GM18868 (cell line): ENCODE results near the gene MFN1.
"Not testable (repeated sequence)": the region's sequence is repeated elsewhere in the genome, so short reads cannot be mapped to it uniquely, and the experiment has no call there.

ENCODE experiments used
- ATAC-seq: cut with Tn5 transposase; IDR thresholded peaks from one replicate; pipeline ENCODE4 v1.9.1; 2021; ENCODE audit warnings: mild to moderate bottlenecking, moderate library complexity; ENCODE audit not compliant: unreplicated experiment

MFN1 gene

GRCh38 chr3:179347345-179348194, at the start of gene MFN1:
Gene MFN1, plus strand, starts transcription at chr3:179347709. Its CDS starts 1,143 bp downstream, at chr3:179348852.
- ATAC-seq = peak; percentile 87

DNA sequence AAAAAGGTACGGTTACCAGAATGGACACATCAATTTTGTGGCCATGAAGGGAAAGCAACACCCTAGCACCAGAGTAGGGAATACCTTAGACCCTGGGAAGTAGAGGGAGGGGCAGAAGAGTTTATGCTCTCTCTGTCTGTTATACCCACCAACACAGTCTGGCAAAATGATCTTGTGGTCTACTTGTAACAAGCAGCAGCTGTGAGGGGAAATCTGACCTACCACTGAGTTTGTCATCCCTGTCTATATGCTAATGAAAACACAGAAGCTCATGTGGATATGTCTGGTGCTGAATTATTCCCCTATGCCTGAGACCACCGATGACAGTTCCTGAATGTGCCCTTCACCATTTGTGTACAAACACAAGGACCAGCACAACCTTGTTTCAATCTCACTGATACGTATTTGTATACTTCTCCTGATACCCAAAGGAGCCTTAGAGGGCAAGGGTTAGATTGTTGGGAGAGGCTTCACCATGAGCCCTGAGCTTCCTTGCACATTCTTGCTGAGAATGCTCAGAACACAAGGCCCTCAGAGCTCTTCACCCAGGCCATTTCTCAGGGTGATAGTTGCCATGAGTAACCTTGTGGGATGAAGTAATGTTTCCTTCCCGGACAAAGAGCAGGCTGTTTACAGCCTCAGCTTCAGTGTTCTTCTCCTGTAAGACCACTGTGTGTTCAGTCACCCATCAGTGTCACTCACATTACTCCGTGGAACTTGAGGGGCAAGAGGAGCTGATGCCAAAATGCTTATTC, 49.4 kb upstream of the MFN1 start:
- ATAC-seq = no peak

GRCh38 chr3:179299316-179299715, 48.2 kb upstream of the MFN1 start:
- no peak for ATAC-seq

GRCh38 chr3:179299999-179300613, 47.4 kb upstream of the MFN1 start:
- ATAC-seq = peak; percentile 78

- no peak for ATAC-seq
Observed at GRCh38 chr3:179301645-179302044, 45.9 kb upstream of the MFN1 start.

DNA sequence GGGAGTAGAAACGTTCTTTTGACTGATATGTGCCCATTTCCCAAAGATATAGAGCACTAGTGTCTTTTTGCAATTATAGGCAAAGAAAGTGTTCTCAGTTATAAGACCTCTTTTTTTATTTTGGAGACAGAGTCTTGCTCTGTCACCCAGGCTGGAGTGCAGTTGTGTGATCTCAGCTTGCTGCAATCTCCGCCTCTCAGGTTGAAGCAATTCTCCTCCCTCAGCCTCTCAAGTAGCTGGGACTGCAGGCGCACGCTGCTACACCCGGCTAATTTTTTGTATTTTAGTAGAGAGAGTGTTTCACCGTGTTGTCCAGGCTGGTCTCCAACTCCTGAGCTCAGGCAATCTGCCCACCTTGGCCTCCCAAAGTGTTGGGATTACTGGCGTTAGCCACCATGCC, 45.4 kb upstream of the MFN1 start:
- no peak for ATAC-seq

DNA sequence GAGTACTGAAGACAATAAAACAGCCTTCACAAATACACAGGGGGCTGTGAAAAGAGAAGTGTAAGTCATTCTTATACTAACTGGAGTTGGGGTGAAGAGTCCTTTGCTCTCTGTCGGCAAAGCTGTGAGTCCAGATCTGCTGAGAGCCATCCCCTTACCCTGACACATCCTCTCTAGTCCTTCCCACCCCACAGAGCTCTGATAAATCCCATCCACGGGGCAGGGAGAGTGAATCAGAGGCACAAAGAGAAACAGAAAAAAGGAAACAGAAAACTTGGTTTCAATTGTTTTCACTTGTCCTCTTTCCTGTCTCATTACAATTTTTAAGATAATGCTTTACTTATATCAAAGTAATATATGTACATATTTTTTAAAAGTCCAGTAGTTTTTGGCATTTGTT, 42.9 kb upstream of the MFN1 start:
- no peak for ATAC-seq

DNA sequence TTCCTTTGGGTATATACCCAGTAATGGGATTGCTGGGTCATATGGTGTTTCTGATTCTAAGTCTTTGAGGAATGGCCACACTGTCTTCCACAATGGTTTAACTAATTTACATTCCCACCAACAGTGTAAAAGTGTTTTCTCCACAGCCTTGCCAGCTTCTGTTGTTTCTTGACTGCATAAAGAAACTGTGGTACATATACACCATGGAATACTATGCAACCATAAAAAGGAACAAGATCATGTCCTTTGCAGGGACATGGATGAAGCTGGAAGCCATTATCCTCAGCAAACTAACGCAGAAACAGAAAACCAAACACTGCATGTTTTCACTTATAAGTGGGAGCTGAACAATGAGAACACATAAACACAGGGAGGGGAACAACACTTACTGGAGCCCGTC, 40.1 kb upstream of the MFN1 start:
- not testable (repeated sequence) for ATAC-seq

DNA sequence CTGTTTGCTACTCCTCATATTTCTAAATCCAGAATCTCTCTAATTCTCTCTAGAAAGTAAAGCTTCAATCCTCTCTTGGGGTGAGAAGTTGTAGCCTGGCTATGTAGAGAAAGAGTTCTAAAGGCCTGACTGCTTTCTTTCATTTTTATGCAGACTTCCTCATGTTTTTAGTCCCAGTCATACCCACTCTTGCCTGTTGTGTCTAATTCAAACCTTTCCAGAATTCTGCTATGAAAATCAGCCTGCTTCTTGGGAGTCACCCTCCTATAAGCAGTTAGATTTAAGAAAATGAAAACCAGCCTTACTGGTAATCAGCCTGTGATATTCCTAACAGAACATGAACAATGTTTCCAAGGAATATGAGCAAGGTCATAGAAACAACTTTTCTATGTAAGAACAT, 39.5 kb upstream of the MFN1 start:
- ATAC-seq = no peak

DNA sequence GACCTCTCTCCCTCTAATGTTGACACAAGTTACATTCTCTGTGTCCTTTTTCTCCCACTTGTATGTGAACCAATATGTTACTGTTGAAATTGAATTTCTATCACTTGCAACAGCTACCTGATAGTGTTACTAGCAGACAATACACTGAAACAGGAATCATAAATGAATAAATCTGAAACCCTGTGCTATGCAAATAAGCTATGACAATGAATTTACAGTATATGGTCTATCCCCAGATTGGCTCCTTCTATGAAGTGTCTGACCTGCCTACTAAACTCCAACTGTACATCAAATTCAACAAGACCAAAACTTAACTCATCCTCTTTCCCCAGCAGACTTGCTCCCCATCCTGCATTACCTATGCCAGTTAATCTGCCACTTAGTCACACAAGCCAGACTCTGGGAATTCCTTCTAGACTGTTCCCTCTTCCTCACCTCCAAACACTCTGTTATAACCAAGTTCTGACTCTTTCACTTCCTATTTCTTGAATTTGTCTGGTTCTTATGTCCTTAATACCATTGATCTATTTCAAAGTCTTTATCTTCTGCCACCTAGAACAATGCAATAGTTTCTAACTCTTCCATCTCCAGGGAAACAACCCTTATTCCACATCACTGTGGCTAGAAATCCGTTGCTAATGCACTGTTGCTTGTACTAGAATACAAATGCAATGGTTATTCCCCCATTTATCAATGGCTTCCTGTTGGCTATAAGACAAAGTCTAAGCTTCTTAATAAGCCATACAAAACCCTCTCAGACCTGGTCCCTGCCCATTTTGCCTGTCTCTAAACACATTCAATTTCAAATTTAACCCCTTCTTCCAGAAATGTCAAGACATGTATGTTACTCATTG, 38.1 kb upstream of the MFN1 start:
- peak; percentile 95 for ATAC-seq

GRCh38 chr3:179318876-179319275, 28.6 kb upstream of the MFN1 start:
- no peak for ATAC-seq

DNA sequence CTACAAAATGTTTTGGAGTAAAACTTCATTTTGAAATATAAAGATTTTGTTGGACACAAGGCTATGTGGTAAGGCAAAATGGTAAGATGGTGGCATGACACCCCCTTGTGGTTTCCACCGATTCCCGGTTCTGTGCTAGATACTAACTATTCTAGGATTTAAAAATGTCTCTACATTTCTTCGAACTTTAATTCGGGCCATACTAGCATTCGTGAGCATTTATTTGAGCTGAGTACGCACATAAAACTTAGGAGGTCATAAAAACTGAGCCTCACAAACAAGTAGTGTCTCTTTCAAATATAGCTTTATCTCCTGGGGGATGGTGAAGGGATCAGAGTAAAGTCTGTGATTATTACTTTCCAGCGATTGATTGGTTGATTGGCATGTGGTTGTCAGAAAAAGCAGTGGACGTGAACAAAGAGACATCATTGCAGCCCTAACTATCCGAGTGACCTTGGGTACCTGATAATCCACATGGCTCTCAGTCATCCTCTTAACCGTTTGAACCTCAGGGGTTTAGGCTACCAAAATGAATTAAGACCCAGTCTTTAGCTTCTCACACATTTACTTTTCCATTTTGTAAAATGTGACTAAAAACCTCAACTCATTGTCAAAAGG, 25.7 kb upstream of the MFN1 start:
- ATAC-seq = no peak

DNA sequence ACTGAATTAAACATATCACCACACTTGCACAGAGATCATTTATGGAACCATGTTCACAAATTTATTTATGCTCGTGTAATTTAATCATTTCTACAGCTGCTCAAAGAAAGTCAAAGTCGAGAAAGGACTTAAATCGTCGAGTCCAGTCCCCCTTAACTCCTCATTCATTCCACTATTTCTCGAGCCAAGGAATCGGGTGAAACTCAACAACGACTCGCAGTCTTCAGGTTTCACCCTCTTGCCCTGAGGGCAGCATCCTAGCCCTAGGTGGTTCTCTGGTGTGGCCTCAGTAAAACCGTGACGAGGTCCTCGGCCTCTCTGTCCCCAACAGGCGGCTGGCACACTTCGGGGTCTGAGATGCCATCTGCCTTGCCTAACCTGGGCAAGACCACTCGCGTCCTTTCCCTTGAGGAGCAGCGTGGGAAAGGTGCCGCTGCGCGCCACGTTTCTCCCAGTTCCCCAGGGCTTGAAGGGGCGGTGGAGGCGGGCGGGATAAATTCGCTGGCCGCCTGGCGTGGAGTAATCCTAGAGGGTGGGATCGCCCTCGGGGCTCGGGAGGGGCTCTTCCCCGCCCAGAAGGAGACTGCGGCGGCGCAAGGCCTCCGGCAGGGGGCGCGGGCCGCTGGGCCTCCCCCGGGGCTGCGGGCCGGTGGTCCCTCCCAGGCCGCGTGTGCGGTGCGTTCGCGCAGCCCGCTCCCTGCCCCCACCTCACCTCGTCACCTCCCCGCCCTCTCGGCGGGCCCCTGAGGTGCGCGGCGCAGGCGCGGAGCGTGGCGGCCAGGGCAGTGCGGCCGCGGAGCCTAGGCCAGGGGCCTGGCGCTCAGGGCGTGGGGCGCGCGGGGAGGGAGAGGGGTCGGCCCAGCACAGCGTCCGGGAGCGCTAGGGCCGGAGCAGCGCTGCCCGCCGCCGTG, 25.0 kb upstream of the MFN1 start, which contains the start of gene ZNF639:
Gene ZNF639 (plus strand): TSS at position 746 of the 911 bp plus-strand sequence. CDS start 5,263 bp downstream, outside the sequence.
- peak; percentile 78 for ATAC-seq

GRCh38 chr3:179323197-179324110, 24.1 kb upstream of the MFN1 start:
- ATAC-seq = peak; percentile 38

DNA sequence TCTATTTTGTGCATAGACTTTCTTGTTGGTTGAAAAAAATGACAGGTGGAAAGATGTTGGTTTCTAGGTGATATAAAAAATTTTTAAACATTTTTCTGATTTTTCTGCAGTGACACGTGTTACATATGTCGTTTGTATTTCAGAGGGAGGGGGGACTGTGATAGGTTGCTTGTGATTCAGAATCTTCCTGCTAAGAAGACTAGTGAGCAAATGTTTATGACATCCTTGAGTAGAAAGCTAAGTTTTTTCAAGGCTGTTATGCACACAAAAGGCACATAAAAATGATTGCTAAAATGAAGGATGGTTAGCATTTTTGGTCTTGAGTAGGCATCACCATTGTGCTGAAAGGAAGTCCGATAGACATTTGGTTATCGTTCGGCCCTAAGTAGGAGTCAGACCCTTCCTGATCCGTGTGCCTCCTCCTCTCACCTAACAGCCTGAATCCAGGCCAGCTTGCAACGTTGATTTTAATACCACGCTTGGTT, 23.2 kb upstream of the MFN1 start:
- no peak for ATAC-seq

DNA sequence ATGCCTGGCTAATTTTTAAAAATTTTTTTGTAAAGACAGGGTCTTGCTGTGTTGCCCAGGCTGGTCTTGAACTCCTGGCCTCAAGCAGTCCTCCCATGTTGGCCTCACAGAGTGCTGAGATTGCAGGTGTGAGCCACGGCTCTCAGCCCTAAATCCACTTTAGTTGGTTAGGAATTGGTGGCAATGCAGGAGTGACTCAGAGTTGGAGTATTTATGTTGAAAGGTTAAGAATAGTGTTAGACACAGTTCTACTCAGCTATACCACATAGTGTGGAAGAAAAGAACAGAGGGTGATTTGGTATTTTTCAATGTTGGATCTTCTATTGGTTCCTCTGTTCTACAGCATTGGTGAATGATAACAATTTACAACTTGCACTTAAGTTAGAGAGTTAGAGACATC, 17.1 kb upstream of the MFN1 start:
- ATAC-seq = no peak

DNA sequence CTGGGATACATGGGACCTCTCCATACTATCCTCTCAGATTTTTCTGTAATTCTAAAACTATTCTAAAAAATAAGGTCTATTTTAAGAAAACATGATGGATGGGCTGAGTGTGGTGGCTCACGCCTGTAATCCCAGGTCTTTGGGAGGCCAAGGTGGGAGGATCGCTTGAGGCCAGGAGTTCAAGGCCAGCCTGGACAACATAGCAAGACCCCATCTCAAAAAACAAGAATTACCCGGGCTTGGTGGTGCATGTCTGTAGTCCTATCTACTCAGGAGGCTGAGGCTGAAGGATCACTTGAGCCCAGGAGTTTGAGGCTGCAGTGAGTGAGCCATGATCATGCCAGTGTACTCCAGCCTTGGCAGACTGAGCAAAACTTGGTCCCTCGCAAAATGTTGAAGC, 15.3 kb upstream of the MFN1 start:
- ATAC-seq = no peak

GRCh38 chr3:179333084-179333483, 14.4 kb upstream of the MFN1 start:
- no peak for ATAC-seq
